IgD-negative memory B cell (primary cell): ENCODE data around the gene MBTD1. TPM values are rescaled to one million over a fixed set of nuclear protein-coding genes. Genes with fewer than 3 reads are reported as not detected.
"Not testable (repeated sequence)": the region's sequence is repeated elsewhere in the genome, so short reads cannot be mapped to it uniquely, and the experiment has no call there.

ENCODE experiments used
- H3K27ac Mint-ChIP-seq, 3 donors: one replicate each; pipeline ENCODE4 v1.8.0; 2020 to 2022; ENCODE audit warnings: mild to moderate bottlenecking in 3 of 3, mixed read lengths in 3 of 3, moderate library complexity in 1 of 3
- H3K27me3 Mint-ChIP-seq: one replicate; pipeline ENCODE4 v1.8.0; 2021; ENCODE audit warnings: mixed read lengths
- H3K36me3 Mint-ChIP-seq: one replicate; pipeline ENCODE4 v1.8.0; 2020; ENCODE audit warnings: mild to moderate bottlenecking, mixed read lengths
- H3K4me1 Mint-ChIP-seq, 3 donors: one replicate each; pipeline ENCODE4 v1.8.0; 2020 to 2022; ENCODE audit warnings: mixed read lengths in 3 of 3, mild to moderate bottlenecking in 1 of 3
- H3K4me3 Mint-ChIP-seq, 4 donors: one replicate each; pipeline ENCODE4 v1.8.0; 2020 to 2022; ENCODE audit warnings: mild to moderate bottlenecking in 4 of 4, mixed read lengths in 4 of 4, moderate library complexity in 3 of 4
- H3K9me3 Mint-ChIP-seq, 3 donors: one replicate each; pipeline ENCODE4 v1.8.0; 2020 to 2021; ENCODE audit warnings: mixed read lengths in 3 of 3, mild to moderate bottlenecking in 1 of 3
- polyA plus RNA-seq: library from polyadenylated mRNA; unstranded; fragments of 300-500 nt; fragmentation: Illumina TruSeq; gene quantifications from one replicate; pipeline ENCODE4 v1.2.3, GENCODE V29; 2021

MBTD1 gene
- 8.5 TPM for polyA plus RNA-seq

DNA sequence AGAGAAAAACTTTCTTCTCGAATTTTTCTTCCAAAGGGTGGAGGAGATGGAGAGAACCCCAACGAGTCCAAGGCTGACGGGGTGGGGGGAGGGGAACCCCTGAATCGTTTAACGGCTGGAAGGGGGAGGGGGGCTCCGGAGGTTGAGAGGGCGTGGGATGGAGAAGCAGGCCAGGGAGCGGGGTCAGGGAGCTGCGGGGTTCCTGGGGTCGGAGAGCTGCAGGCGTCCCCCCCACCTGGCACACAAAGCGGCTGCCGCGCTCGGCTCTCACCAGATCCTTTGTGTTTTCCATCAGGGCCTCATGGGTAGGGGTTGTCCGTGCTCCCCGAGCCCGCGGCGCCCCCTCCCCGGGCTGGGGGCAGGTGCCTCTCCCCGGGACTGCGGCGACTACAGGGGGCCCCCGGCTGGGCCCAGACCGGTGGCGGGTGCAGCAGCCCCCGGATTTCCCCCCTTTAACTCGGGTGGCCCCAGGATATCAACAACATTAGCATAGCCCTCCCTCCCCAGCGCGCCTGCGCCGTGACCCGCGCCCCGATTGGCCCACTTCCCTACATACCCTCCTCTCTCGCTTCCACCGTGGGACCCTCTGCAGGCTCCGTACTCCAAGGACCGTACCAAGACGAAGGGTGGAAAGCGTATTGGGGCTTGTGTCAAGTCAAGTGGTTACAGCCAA lies at the start of gene MBTD1:
TSS of gene MBTD1 (minus strand) at position 486 of the 673 bp plus-strand sequence. CDS start 34,888 bp downstream, outside the sequence.
- no peaks in the 10 kb centered on the region for H3K27me3 Mint-ChIP-seq
- H3K36me3 Mint-ChIP-seq: no peaks in the 10 kb centered on the region
- H3K4me1 Mint-ChIP-seq: peaks cover 36 to 54% (median 42%) of the 10 kb centered on the region in 3 donors
- peak within 1 kb of the TSS; percentile 97 to 99 (median 98) for H3K27ac Mint-ChIP-seq
- H3K4me3 Mint-ChIP-seq: peak within 1 kb of the TSS; percentile 89 to 100 (median 96)
- no peaks in the 10 kb centered on the region for H3K9me3 Mint-ChIP-seq

GRCh38 chr17:51305182-51305581 lies 45.3 kb upstream of the MBTD1 start:
- Mint-ChIP-seq H3K4me3 (no peak overlapping the region), H3K9me3 (peaks cover 3 to 9% (median 6%) of the 10 kb centered on the region in 3 donors), H3K27me3 (peaks cover 3% of the 10 kb centered on the region), H3K27ac (no peak overlapping the region), H3K36me3 (peaks cover 2% of the 10 kb centered on the region), H3K4me1 (no peaks in the 10 kb centered on the region)

GRCh38 chr17:51299859-51300258 lies 40.0 kb upstream of the MBTD1 start:
- no peaks in the 10 kb centered on the region for H3K4me1 Mint-ChIP-seq
- no peaks in the 10 kb centered on the region for H3K9me3 Mint-ChIP-seq
- no peak overlapping the region for H3K4me3 Mint-ChIP-seq
- H3K27me3 Mint-ChIP-seq: peaks cover 1% of the 10 kb centered on the region
- peaks cover 2% of the 10 kb centered on the region for H3K36me3 Mint-ChIP-seq
- no peak overlapping the region for H3K27ac Mint-ChIP-seq

DNA sequence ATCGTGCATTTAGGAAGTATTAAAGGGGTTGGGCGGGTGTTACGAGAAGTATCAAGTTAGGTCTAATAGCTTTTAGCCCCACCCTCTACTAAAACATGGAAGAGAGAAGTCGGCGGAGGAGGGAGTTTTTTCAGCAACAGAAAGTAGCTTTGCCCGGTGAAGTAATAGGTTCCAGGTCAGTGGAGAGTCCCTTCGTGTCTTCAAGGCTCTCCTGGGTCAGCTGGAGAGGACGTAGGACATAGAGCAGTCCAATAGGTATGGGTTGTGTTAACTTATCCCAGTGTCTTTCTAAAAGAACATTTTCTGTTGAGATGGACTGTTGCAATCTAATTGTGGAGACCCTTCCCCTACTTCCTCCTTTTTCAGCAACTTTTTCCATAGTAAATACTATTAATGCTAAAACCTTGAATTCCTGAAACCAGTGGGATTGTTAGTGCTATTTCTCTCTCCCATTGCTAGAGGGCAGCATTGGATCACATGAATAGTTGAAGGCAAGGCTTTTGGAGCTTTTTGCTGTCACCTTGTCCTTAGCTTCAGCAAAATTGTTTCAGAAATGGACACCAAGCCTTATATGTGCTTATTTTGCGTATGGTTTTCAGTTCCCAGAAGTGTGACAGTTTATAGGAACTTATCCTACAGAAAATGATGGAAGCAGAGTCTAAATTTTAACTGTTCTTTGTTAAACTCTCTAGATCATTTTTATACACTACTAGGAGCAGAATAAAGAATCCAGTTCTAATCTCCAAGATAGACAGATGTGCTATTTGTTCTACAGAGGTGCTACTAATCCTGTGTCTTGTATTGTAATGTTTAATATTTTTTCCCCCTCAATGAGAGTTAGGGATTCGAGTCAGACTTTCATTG lies 38.9 kb upstream of the MBTD1 start:
- Mint-ChIP-seq H3K4me1 (no peaks in the 10 kb centered on the region), H3K36me3 (peaks cover 2% of the 10 kb centered on the region), H3K4me3 (no peak overlapping the region), H3K9me3 (no peaks in the 10 kb centered on the region), H3K27me3 (no peaks in the 10 kb centered on the region), H3K27ac (no peak overlapping the region)

DNA sequence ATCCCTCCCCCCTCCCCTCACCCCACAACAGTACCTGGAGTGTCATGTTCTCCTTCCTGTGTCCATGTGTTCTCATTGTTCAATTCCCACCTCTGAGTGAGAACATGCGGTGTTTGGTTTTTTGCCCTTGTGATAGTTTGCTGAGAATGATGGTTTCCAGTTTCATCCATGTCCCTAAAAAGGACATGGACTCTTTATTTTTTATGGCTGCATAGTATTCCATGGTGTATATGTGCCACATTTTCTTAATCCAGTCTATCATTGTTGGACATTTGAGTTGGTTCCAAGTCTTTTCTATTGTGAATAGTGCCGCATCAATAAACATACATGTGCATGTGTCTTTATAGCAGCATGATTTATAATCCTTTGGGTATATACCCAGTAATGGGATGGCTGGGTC lies 34.5 kb upstream of the MBTD1 start:
- not testable (repeated sequence) for H3K27me3 Mint-ChIP-seq, H3K4me1 Mint-ChIP-seq, H3K4me3 Mint-ChIP-seq, H3K27ac Mint-ChIP-seq, H3K9me3 Mint-ChIP-seq, H3K36me3 Mint-ChIP-seq

GRCh38 chr17:51289696-51290111 lies 29.9 kb upstream of the MBTD1 start:
- peaks cover 0 to 2% (median 1%) of the 10 kb centered on the region in 3 donors for H3K4me1 Mint-ChIP-seq
- no peak overlapping the region for H3K27ac Mint-ChIP-seq
- H3K9me3 Mint-ChIP-seq: no peaks in the 10 kb centered on the region
- H3K4me3 Mint-ChIP-seq: no peak overlapping the region
- no peaks in the 10 kb centered on the region for H3K27me3 Mint-ChIP-seq
- peaks cover 14% of the 10 kb centered on the region for H3K36me3 Mint-ChIP-seq

DNA sequence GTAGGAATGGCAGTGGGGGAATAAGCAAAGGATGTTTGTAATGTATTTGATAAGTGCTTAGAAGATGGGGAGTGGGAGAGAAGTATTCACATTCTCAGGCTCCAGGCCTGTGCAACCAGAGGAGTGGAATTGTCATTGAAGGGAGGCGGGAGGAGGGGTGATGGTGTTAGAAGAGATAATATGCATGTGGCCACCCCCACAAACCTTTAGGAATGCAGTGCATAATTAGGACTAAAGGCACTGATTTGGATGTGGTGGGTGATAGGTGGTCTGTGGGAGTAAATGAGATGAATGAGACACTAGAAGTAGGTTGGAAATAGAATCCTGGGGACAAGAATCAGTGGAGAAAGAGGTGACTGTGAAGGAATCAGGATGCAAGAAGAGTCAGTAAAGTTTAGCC lies 27.6 kb upstream of the MBTD1 start:
- peaks cover 0 to 2% (median 1%) of the 10 kb centered on the region in 3 donors for H3K4me1 Mint-ChIP-seq
- no peaks in the 10 kb centered on the region for H3K27me3 Mint-ChIP-seq
- H3K27ac Mint-ChIP-seq: peak overlapping the region in 2 of 3 donors; percentile 5 to 60
- no peak overlapping the region for H3K4me3 Mint-ChIP-seq
- H3K36me3 Mint-ChIP-seq: peaks cover 12% of the 10 kb centered on the region
- H3K9me3 Mint-ChIP-seq: no peaks in the 10 kb centered on the region

GRCh38 chr17:51279183-51279582 lies 19.3 kb upstream of the MBTD1 start:
- no peak overlapping the region for H3K4me3 Mint-ChIP-seq
- H3K9me3 Mint-ChIP-seq: no peaks in the 10 kb centered on the region
- peaks cover 8% of the 10 kb centered on the region for H3K36me3 Mint-ChIP-seq
- no peak overlapping the region for H3K27ac Mint-ChIP-seq
- H3K27me3 Mint-ChIP-seq: no peaks in the 10 kb centered on the region
- peaks cover 0 to under 1% (median 0%) of the 10 kb centered on the region in 3 donors for H3K4me1 Mint-ChIP-seq

- no peaks in the 10 kb centered on the region for H3K27me3 Mint-ChIP-seq
- peaks cover 10% of the 10 kb centered on the region for H3K36me3 Mint-ChIP-seq
- no peaks in the 10 kb centered on the region for H3K9me3 Mint-ChIP-seq
- H3K27ac Mint-ChIP-seq: no peak overlapping the region
- peaks cover 2 to 5% (median 4%) of the 10 kb centered on the region in 3 donors for H3K4me1 Mint-ChIP-seq
- H3K4me3 Mint-ChIP-seq: no peak overlapping the region
Observed at GRCh38 chr17:51275381-51275780, 15.5 kb upstream of the MBTD1 start.

- peaks cover 6 to 9% (median 6%) of the 10 kb centered on the region in 3 donors for H3K4me1 Mint-ChIP-seq
- H3K27ac Mint-ChIP-seq: no peak overlapping the region
- no peak overlapping the region for H3K4me3 Mint-ChIP-seq
- peaks cover 9% of the 10 kb centered on the region for H3K36me3 Mint-ChIP-seq
- no peaks in the 10 kb centered on the region for H3K9me3 Mint-ChIP-seq
- H3K27me3 Mint-ChIP-seq: no peaks in the 10 kb centered on the region
Observed at GRCh38 chr17:51272812-51273211, 13.0 kb upstream of the MBTD1 start.

- H3K27ac Mint-ChIP-seq: peak overlapping the region in 1 of 3 donors; percentile 5
- H3K27me3 Mint-ChIP-seq: no peaks in the 10 kb centered on the region
Observed at GRCh38 chr17:51270636-51271035, 10.8 kb upstream of the MBTD1 start.

GRCh38 chr17:51269991-51270390 lies 10.1 kb upstream of the MBTD1 start:
- H3K4me3 Mint-ChIP-seq: no peak overlapping the region
- no peak overlapping the region for H3K27ac Mint-ChIP-seq
- peaks cover 7% of the 10 kb centered on the region for H3K36me3 Mint-ChIP-seq
- H3K9me3 Mint-ChIP-seq: no peaks in the 10 kb centered on the region
- H3K27me3 Mint-ChIP-seq: no peaks in the 10 kb centered on the region
- H3K4me1 Mint-ChIP-seq: peaks cover 8 to 14% (median 10%) of the 10 kb centered on the region in 3 donors

More at GRCh38 chr17:51270636-51271035, 10.8 kb upstream of the MBTD1 start:
- peaks cover 7% of the 10 kb centered on the region for H3K36me3 Mint-ChIP-seq
- peaks cover 8 to 14% (median 10%) of the 10 kb centered on the region in 3 donors for H3K4me1 Mint-ChIP-seq
- no peak overlapping the region for H3K4me3 Mint-ChIP-seq
- H3K9me3 Mint-ChIP-seq: no peaks in the 10 kb centered on the region

GRCh38 chr17:51264466-51264865 lies 4.6 kb upstream of the MBTD1 start:
- peak overlapping the region in 1 of 4 donors; percentile 55 for H3K4me3 Mint-ChIP-seq
- peak overlapping the region in 1 of 3 donors; percentile 7 for H3K27ac Mint-ChIP-seq
- peaks cover 17 to 27% (median 25%) of the 10 kb centered on the region in 3 donors for H3K4me1 Mint-ChIP-seq
- H3K36me3 Mint-ChIP-seq, H3K9me3 Mint-ChIP-seq, H3K27me3 Mint-ChIP-seq: not testable (repeated sequence)

GRCh38 chr17:51263006-51263405 lies 3.2 kb upstream of the MBTD1 start:
- Mint-ChIP-seq H3K27me3 (no peaks in the 10 kb centered on the region), H3K36me3 (peaks cover 2% of the 10 kb centered on the region)

More at GRCh38 chr17:51263006-51263405, 3.2 kb upstream of the MBTD1 start:
- Mint-ChIP-seq H3K4me3 (peak overlapping the region in 3 of 4 donors; percentile 49 to 87 (median 70)), H3K9me3 (no peaks in the 10 kb centered on the region), H3K27ac (peak overlapping the region in 1 of 3 donors; percentile 94), H3K4me1 (peaks cover 26 to 37% (median 32%) of the 10 kb centered on the region in 3 donors)
